Esophagus squamous epithelium (tissue), 4 donors: Measurements from ENCODE around the gene HSPA1L.

Source experiments
- CTCF ChIP-seq, 6 experiments: fragments of 450-650 bp in 4 of 6; fragments of 200-600 bp in 2 of 6; sonication (generic) in 2 of 6; IDR thresholded peaks; one replicate each; pipeline ENCODE4 v1.5.1; 2016 to 2019; ENCODE audit warnings: antibody characterized with exemption in 6 of 6, mild to moderate bottlenecking in 4 of 6, moderate library complexity in 4 of 6
- POLR2A ChIP-seq, 4 donors: fragments of 450-650 bp; IDR thresholded peaks; one replicate each; pipeline ENCODE4 v1.6.1; 2017; ENCODE audit warnings: antibody characterized with exemption in 4 of 4, mild to moderate bottlenecking in 4 of 4, moderate library complexity in 3 of 4

DNA sequence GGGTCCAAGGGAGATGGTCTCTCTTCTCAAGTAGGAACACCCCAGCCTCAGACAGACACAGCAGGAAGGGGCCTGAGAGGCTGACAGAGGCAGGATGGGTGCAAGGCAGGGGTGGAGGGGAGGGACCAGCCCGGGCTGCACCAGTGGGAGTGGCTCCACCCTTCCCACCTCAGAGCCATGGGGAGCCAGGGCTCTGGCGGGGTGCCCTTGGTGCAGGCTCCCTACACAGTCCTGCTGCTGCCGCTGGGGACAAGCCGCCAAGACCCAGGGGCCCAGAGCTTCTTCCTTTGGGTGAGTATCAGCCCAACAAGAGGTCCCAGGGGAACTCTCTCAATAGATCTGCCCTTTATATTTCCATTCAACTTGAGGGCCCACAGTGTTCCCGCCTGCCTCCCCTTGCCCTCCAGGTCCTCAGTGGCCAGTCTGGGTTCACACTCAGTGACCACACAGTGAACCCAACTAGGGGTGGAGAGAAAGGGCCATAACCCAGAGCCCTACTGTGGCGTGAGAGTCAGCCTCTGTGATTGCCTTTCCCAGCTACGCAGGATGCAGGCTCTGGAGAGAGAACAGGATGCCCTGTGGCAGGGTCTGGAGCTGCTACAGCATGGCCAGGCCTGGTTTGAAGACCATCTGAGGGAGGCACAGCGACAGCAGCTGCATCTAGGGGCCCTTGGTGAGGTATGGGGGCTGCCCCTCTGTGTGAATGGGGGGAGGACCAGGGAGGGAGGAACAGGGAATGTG, 52.0 kb downstream of the HSPA1L start:
- TF ChIP-seq CTCF (IDR thresholded peaks at IDR 0.05) (no peak), POLR2A (IDR thresholded peaks at IDR 0.05) (no peak)
